NT2/D1 (cell line): Measurements from ENCODE around the gene BAIAP2L2.

ENCODE experiments used
- SUZ12 ChIP-seq: IDR thresholded peaks from 2 replicates; pipeline ENCODE4 v1.6.1; 2011; ENCODE audit not compliant: insufficient read length, insufficient read depth; ENCODE audit errors: extremely low read depth
- YY1 ChIP-seq: IDR thresholded peaks from 2 replicates; pipeline ENCODE4 v1.6.1; 2011; ENCODE audit not compliant: insufficient read length, insufficient read depth

DNA sequence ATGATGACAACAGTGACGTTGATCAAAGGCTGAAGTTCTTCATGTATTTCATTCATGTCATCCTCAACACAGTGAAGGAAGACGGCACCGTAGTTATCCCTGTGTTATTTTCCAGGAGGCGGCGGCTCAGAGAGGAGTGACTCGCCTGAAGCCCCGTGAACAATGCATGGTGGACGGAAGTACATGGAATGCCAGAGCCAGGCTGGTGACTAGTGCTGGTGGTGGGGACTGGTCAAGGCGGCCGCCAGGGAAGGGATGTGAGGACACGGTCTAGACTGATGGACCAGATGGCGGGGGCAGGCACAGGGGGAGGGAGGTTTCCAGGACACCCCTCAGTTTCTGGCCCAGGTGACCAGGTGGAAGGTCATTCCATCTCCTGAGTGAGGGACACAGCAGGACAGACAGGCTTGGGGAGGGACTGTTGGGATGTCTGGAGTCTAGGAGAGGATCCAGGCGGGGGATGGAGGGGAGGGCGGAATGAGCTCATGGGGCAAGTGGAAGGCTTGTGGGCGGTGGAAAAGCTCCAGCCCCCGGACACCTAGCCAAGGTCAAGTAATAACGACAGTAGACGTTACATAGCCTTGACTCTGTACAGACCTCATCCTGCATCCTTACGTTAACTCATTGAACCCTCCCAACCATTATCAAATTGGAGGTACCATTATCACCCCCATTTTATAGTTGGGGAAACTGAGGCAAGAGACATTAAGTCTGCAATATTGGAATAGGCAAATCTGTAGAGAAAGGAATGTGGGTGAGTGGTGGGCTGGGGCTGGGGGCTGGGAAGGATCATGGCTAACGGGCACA, 69.3 kb downstream of the BAIAP2L2 start:
- TF ChIP-seq YY1 (no peak), SUZ12 (no peak)
